GM10266 (cell line): ENCODE measurements around the gene FAM216B.
"Not testable (repeated sequence)": the region's sequence is repeated elsewhere in the genome, so short reads cannot be mapped to it uniquely, and the experiment has no call there.

Source experiments
- DNase-seq: peaks from one replicate; pipeline ENCODE4 v3.0.0; 2012; ENCODE audit errors: extremely low spot score
- CTCF ChIP-seq: IDR thresholded peaks from 2 replicates; pipeline ENCODE4 v1.5.1; 2012; ENCODE audit warnings: mild to moderate bottlenecking, low read depth; ENCODE audit not compliant: control insufficient read depth, insufficient read depth; ENCODE audit errors: missing control alignments

FAM216B gene

GRCh38 chr13:42757678-42758420 is 23.5 kb upstream of the FAM216B start:
- TF ChIP-seq CTCF = no peak
- DNase-seq = no peak

GRCh38 chr13:42758515-42758914 is 22.9 kb upstream of the FAM216B start:
- TF ChIP-seq CTCF = no peak
- no peak for DNase-seq

GRCh38 chr13:42760951-42761350 is 20.4 kb upstream of the FAM216B start:
- TF ChIP-seq CTCF = no peak
- no peak for DNase-seq

- TF ChIP-seq CTCF = no peak
Measured at GRCh38 chr13:42762251-42762650, 19.1 kb upstream of the FAM216B start.

GRCh38 chr13:42762917-42763316 is 18.5 kb upstream of the FAM216B start:
- DNase-seq = no peak
- TF ChIP-seq CTCF = no peak

More at GRCh38 chr13:42762251-42762650, 19.1 kb upstream of the FAM216B start:
- no peak for DNase-seq

- DNase-seq = no peak
- TF ChIP-seq CTCF = no peak
Measured at GRCh38 chr13:42766016-42766415, 15.4 kb upstream of the FAM216B start.

- no peak for TF ChIP-seq CTCF
- no peak for DNase-seq
Measured at GRCh38 chr13:42769650-42770049, 11.7 kb upstream of the FAM216B start.

GRCh38 chr13:42776558-42776957 is 4.8 kb upstream of the FAM216B start:
- not testable (repeated sequence) for DNase-seq
